Liver (tissue), 9 donors: Measurements from ENCODE around the gene ETFRF1. TPM values are rescaled to one million over a fixed set of nuclear protein-coding genes. Genes with fewer than 3 reads are reported as not detected.

Experiments used
- DNase-seq: peaks from one replicate; pipeline ENCODE4 v3.0.0-alpha.2; 2017; ENCODE audit warnings: low spot score
- H3K27ac ChIP-seq, 2 donors: one replicate each; pipeline ENCODE4 v1.7.0; 2013; ENCODE audit warnings: inconsistent platforms in 2 of 2, low read length in 2 of 2, control low read depth in 1 of 2, low read depth in 1 of 2, mild to moderate bottlenecking in 1 of 2
- H3K27me3 ChIP-seq, 4 donors: one replicate each; pipeline versions ENCODE4 v1.6.1 to v1.7.0; 2013; ENCODE audit warnings: low read length in 3 of 4, inconsistent platforms in 1 of 4, mild to moderate bottlenecking in 1 of 4, moderate library complexity in 1 of 4; ENCODE audit not compliant: control insufficient read depth in 4 of 4, insufficient read depth in 4 of 4
- H3K36me3 ChIP-seq, 4 donors: one replicate each; pipeline versions ENCODE4 v1.6.1 to v1.7.0; 2013; ENCODE audit warnings: low read length in 3 of 4, mild to moderate bottlenecking in 3 of 4, low read depth in 1 of 4, moderate library complexity in 1 of 4; ENCODE audit not compliant: control insufficient read depth in 4 of 4, insufficient read depth in 3 of 4
- H3K4me1 ChIP-seq, 4 donors: one replicate each; pipeline versions ENCODE4 v1.6.1 to v1.7.0; 2013; ENCODE audit warnings: low read length in 3 of 4, mild to moderate bottlenecking in 3 of 4, moderate library complexity in 1 of 4; ENCODE audit not compliant: control insufficient read depth in 4 of 4, insufficient read depth in 4 of 4
- H3K4me3 ChIP-seq, 3 donors: one replicate each; pipeline versions ENCODE4 v1.6.1 to v1.7.0; 2013; ENCODE audit warnings: low read length in 3 of 3, control low read depth in 1 of 3, low read depth in 1 of 3, mild to moderate bottlenecking in 1 of 3
- H3K9ac ChIP-seq, 2 donors: one replicate each; pipeline ENCODE4 v1.7.0; 2013; ENCODE audit warnings: low read length in 2 of 2, mild to moderate bottlenecking in 2 of 2, moderate library complexity in 2 of 2, control low read depth in 1 of 2, low read depth in 1 of 2
- H3K9me3 ChIP-seq, 4 donors: one replicate each; pipeline versions ENCODE4 v1.6.1 to v1.7.0; 2013; ENCODE audit warnings: low read length in 3 of 4; ENCODE audit not compliant: control insufficient read depth in 4 of 4
- EGR1 ChIP-seq, 2 donors: IDR thresholded peaks; 2 replicates each; pipeline ENCODE4 v1.6.1; 2016 to 2018; ENCODE audit warnings: antibody characterized with exemption in 2 of 2, low read depth in 2 of 2
- FOXA1 ChIP-seq: IDR thresholded peaks from 2 replicates; pipeline ENCODE4 v1.6.1; 2016; ENCODE audit warnings: antibody characterized with exemption
- FOXA2 ChIP-seq: IDR thresholded peaks from 2 replicates; pipeline ENCODE4 v1.6.1; 2016; ENCODE audit warnings: antibody characterized with exemption
- GABPA ChIP-seq, 2 donors: IDR thresholded peaks in 1 of 2; conservative IDR thresholded peaks in 1 of 2; 2 replicates each; pipeline ENCODE4 v1.6.1; 2016; ENCODE audit warnings: antibody characterized with exemption in 2 of 2, mild to moderate bottlenecking in 1 of 2, moderate library complexity in 1 of 2
- HNF4A ChIP-seq, 2 donors: conservative IDR thresholded peaks; 2 replicates each; pipeline ENCODE4 v1.6.1; 2016; ENCODE audit warnings: antibody characterized with exemption in 2 of 2, mild to moderate bottlenecking in 2 of 2
- HNF4G ChIP-seq: IDR thresholded peaks from 2 replicates; pipeline ENCODE4 v1.6.1; 2016; ENCODE audit warnings: antibody characterized with exemption
- JUND ChIP-seq, 2 donors: IDR thresholded peaks; 2 replicates each; pipeline ENCODE4 v1.6.1; 2016; ENCODE audit warnings: antibody characterized with exemption in 2 of 2
- NR2F2 ChIP-seq: IDR thresholded peaks from 2 replicates; pipeline ENCODE4 v1.6.1; 2016; ENCODE audit warnings: antibody characterized with exemption
- RAD21 ChIP-seq, 2 donors: IDR thresholded peaks; 2 replicates each; pipeline ENCODE4 v1.6.1; 2016; ENCODE audit warnings: antibody characterized with exemption in 2 of 2, mild to moderate bottlenecking in 2 of 2
- RXRA ChIP-seq, 2 donors: IDR thresholded peaks; 2 replicates each; pipeline ENCODE4 v1.6.1; 2017 to 2018; ENCODE audit warnings: antibody characterized with exemption in 2 of 2, mild to moderate bottlenecking in 1 of 2
- SP1 ChIP-seq: IDR thresholded peaks from 2 replicates; pipeline ENCODE4 v1.6.1; 2018; ENCODE audit warnings: antibody characterized with exemption, mild to moderate bottlenecking
- TAF1 ChIP-seq: conservative IDR thresholded peaks from 2 replicates; pipeline ENCODE4 v1.6.1; 2016; ENCODE audit warnings: antibody characterized with exemption, mild to moderate bottlenecking
- YY1 ChIP-seq: IDR thresholded peaks from 2 replicates; pipeline ENCODE4 v1.6.1; 2016; ENCODE audit warnings: antibody characterized with exemption, mild to moderate bottlenecking
- WGBS: extraction: QIAGEN DNeasy Blood & Tissue Kit; methylation state at CpG from one replicate; pipeline ENCODE4 v1.1.7; 2013; 5-methylcytosine and 5-hydroxymethylcytosine counted together
- polyA plus RNA-seq, 2 donors: library from polyadenylated mRNA; stranded (reverse) in 1 of 2; unstranded in 1 of 2; fragments of 200-250 nt in 1 of 2; fragments of >200 nt in 1 of 2; fragmentation: Nextera tagmentation in 1 of 2; extraction: Ambion mirVana in 1 of 2; gene quantifications; one replicate each; pipeline versions ENCODE4 v1.2.1 to v1.2.3, GENCODE V29; 2013 to 2015
- total RNA-seq, 2 donors: library from RNA; depleted of rRNA; stranded (reverse); fragments of >200 nt; gene quantifications; one replicate each; pipeline ENCODE4 v1.2.3, GENCODE V29; 2014
- TF ChIP-seq, protein P1 (sequence below): IDR thresholded peaks from 2 replicates; pipeline ENCODE4 v1.6.1; 2016; ENCODE audit warnings: antibody characterized with exemption
- TF ChIP-seq, protein P2 (sequence below): IDR thresholded peaks from 2 replicates; pipeline ENCODE4 v1.6.1; 2016; ENCODE audit warnings: antibody characterized with exemption
- TF ChIP-seq, protein P3 (sequence below): IDR thresholded peaks from 2 replicates; pipeline ENCODE4 v1.6.1; 2016; ENCODE audit warnings: antibody characterized with exemption, mild to moderate bottlenecking
- TF ChIP-seq, protein P4 (sequence below): fragments of 150-350 bp; IDR thresholded peaks from 2 replicates; pipeline ENCODE4 v1.5.1; 2017; ENCODE audit warnings: improper control_type of control experiment, low read depth, low read length; ENCODE audit not compliant: missing input control
- TF ChIP-seq, protein P5 (sequence below): IDR thresholded peaks from 2 replicates; pipeline ENCODE4 v1.6.1; 2016; ENCODE audit warnings: antibody characterized with exemption
- donor health status: healthy.
- donor health status: healthy.
- donor health status: healthy.
- donor health status: healthy.
- donor health status: healthy.

The ETFRF1 gene
- total and polyA plus RNA-seq, 4 donors: 22.8 to 141 (median 45.6) TPM

DNA sequence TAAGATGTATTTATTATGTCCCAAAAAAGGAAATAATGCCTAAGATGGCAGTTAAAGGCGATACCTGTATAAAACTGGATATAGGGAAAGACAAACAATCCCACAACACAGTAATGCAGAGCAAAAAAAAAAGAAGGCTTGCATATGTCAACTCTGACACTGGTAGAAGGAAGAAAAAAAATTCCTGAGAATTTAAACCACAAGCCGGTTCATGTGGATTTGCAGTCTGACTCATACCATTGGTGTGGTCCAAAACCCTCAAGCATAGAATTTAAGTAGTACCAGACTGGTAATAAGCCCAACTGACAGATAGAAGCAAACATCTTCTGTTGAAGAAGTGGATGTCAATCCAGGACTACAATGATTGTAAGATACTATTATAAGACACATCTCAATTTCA lies 7.3 kb upstream of the ETFRF1 start:
- no peaks in the 10 kb centered on the region for H3K9me3 ChIP-seq
- TF ChIP-seq GABPA (IDR thresholded peaks at IDR 0.05 in 1 of 2, conservative IDR thresholded peaks at IDR 0.05 in 1 of 2): no peak
- no peak for TF ChIP-seq TAF1
- no peak for TF ChIP-seq NR2F2
- TF ChIP-seq EGR1 (IDR thresholded peaks at IDR 0.05; ENCODE audit: low read depth in 2 of 2): no peak
- no peak for TF ChIP-seq YY1
- no peak for TF ChIP-seq RAD21 (IDR thresholded peaks at IDR 0.05)
- TF ChIP-seq FOXA2: no peak
- TF ChIP-seq, protein P1, sequence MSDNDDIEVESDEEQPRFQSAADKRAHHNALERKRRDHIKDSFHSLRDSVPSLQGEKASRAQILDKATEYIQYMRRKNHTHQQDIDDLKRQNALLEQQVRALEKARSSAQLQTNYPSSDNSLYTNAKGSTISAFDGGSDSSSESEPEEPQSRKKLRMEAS: no peak
- TF ChIP-seq, protein P2, sequence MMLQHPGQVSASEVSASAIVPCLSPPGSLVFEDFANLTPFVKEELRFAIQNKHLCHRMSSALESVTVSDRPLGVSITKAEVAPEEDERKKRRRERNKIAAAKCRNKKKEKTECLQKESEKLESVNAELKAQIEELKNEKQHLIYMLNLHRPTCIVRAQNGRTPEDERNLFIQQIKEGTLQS: no peak
- no peak for TF ChIP-seq SP1
- TF ChIP-seq, protein P3, sequence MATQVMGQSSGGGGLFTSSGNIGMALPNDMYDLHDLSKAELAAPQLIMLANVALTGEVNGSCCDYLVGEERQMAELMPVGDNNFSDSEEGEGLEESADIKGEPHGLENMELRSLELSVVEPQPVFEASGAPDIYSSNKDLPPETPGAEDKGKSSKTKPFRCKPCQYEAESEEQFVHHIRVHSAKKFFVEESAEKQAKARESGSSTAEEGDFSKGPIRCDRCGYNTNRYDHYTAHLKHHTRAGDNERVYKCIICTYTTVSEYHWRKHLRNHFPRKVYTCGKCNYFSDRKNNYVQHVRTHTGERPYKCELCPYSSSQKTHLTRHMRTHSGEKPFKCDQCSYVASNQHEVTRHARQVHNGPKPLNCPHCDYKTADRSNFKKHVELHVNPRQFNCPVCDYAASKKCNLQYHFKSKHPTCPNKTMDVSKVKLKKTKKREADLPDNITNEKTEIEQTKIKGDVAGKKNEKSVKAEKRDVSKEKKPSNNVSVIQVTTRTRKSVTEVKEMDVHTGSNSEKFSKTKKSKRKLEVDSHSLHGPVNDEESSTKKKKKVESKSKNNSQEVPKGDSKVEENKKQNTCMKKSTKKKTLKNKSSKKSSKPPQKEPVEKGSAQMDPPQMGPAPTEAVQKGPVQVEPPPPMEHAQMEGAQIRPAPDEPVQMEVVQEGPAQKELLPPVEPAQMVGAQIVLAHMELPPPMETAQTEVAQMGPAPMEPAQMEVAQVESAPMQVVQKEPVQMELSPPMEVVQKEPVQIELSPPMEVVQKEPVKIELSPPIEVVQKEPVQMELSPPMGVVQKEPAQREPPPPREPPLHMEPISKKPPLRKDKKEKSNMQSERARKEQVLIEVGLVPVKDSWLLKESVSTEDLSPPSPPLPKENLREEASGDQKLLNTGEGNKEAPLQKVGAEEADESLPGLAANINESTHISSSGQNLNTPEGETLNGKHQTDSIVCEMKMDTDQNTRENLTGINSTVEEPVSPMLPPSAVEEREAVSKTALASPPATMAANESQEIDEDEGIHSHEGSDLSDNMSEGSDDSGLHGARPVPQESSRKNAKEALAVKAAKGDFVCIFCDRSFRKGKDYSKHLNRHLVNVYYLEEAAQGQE: no peak
- TF ChIP-seq JUND (IDR thresholded peaks at IDR 0.05): no peak
- no peak for TF ChIP-seq RXRA (IDR thresholded peaks at IDR 0.05)
- TF ChIP-seq, protein P4, sequence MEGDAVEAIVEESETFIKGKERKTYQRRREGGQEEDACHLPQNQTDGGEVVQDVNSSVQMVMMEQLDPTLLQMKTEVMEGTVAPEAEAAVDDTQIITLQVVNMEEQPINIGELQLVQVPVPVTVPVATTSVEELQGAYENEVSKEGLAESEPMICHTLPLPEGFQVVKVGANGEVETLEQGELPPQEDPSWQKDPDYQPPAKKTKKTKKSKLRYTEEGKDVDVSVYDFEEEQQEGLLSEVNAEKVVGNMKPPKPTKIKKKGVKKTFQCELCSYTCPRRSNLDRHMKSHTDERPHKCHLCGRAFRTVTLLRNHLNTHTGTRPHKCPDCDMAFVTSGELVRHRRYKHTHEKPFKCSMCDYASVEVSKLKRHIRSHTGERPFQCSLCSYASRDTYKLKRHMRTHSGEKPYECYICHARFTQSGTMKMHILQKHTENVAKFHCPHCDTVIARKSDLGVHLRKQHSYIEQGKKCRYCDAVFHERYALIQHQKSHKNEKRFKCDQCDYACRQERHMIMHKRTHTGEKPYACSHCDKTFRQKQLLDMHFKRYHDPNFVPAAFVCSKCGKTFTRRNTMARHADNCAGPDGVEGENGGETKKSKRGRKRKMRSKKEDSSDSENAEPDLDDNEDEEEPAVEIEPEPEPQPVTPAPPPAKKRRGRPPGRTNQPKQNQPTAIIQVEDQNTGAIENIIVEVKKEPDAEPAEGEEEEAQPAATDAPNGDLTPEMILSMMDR: no peak
- TF ChIP-seq HNF4G: no peak
- TF ChIP-seq HNF4A (conservative IDR thresholded peaks at IDR 0.05): no peak
- TF ChIP-seq FOXA1: no peak
- TF ChIP-seq, protein P5, sequence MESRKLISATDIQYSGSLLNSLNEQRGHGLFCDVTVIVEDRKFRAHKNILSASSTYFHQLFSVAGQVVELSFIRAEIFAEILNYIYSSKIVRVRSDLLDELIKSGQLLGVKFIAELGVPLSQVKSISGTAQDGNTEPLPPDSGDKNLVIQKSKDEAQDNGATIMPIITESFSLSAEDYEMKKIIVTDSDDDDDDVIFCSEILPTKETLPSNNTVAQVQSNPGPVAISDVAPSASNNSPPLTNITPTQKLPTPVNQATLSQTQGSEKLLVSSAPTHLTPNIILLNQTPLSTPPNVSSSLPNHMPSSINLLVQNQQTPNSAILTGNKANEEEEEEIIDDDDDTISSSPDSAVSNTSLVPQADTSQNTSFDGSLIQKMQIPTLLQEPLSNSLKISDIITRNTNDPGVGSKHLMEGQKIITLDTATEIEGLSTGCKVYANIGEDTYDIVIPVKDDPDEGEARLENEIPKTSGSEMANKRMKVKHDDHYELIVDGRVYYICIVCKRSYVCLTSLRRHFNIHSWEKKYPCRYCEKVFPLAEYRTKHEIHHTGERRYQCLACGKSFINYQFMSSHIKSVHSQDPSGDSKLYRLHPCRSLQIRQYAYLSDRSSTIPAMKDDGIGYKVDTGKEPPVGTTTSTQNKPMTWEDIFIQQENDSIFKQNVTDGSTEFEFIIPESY: no peak
- no peak overlapping the region for H3K27ac ChIP-seq
- no peak overlapping the region for H3K9ac ChIP-seq
- WGBS: 95% methylated on average over 2 of the region's 2 CpGs
- H3K36me3 ChIP-seq: no peaks in the 10 kb centered on the region
- DNase-seq: no peak
- no peak overlapping the region for H3K4me3 ChIP-seq
- H3K27me3 ChIP-seq: no peaks in the 10 kb centered on the region
- H3K4me1 ChIP-seq: peaks cover 0 to 3% (median 0%) of the 10 kb centered on the region in 4 donors
